ENCODE results near the gene CYBRD1. TPM values are rescaled to one million over a fixed set of nuclear protein-coding genes. Genes with fewer than 3 reads are reported as not detected.
A peak's percentile ranks its signal among the peaks of the same experiment; 100 is the strongest.

The CYBRD1 gene
- total RNA-seq, 1 donor from 2014 or later = 313 TPM

GRCh38 chr2:171595456-171595855 lies 73.2 kb downstream of the CYBRD1 start:
- H3K4me1 ChIP-seq = no peaks in the 10 kb centered on the region
- ATAC-seq = no peak
- H3K27ac ChIP-seq = no peak overlapping the region
- H3K27me3 ChIP-seq = no peaks in the 10 kb centered on the region
- TF ChIP-seq CTCF (IDR thresholded peaks at IDR 0.05) = no peak
- H3K9me3 ChIP-seq = no peaks in the 10 kb centered on the region
- no peak for DNase-seq
- H3K36me3 ChIP-seq = no peaks in the 10 kb centered on the region
- no peak overlapping the region for H3K4me3 ChIP-seq
- intact Hi-C loops (cut with DNase I) = no loop called here

GRCh38 chr2:171595896-171596295 lies 73.6 kb downstream of the CYBRD1 start:
- H3K4me3 ChIP-seq = no peak overlapping the region

DNA sequence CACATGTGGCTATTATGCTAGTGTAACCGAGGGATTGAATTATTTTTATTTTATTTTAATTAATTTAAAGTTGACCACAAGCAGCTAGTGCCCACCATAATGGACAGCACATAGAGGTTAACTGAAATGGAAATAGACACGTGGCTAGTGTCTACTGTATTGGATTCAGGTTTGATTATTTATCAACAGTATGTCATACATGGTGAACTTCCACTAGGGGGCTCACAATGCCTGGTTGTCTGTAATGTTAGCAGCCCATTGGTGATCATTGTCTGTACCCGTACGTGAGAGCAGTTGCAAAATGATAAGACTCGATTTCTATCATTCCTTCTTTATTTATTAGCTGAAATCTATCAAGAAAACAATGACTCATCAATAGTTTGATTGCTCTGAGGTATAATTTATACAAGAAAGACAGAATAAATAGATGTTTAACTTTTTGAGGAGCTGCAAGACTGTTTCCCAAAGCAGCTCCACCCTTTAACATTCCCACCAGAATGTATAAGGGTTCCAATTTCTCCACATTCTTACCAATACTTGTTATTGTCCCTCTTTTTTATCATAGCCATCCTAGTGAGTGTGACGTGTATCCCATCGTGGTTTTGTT lies 76.5 kb downstream of the CYBRD1 start:
- Histone ChIP-seq H3K36me3 (no peaks in the 10 kb centered on the region), H3K27ac (no peak overlapping the region), H3K4me1 (no peaks in the 10 kb centered on the region), H3K27me3 (no peaks in the 10 kb centered on the region), H3K4me3 (no peak overlapping the region), H3K9me3 (no peaks in the 10 kb centered on the region)
- DNase-seq = no peak
- TF ChIP-seq CTCF (IDR thresholded peaks at IDR 0.05) = peak; percentile 77
- ATAC-seq = peak; percentile 93
- intact Hi-C loops (cut with DNase I) = no loop called here

More at GRCh38 chr2:171595896-171596295, 73.6 kb downstream of the CYBRD1 start:
- intact Hi-C loops (cut with DNase I) = no loop called here
- H3K27me3 ChIP-seq = no peaks in the 10 kb centered on the region
- DNase-seq = no peak
- TF ChIP-seq CTCF (IDR thresholded peaks at IDR 0.05) = no peak
- no peaks in the 10 kb centered on the region for H3K36me3 ChIP-seq
- no peak for ATAC-seq
- no peaks in the 10 kb centered on the region for H3K4me1 ChIP-seq
- H3K9me3 ChIP-seq = no peaks in the 10 kb centered on the region
- H3K27ac ChIP-seq = no peak overlapping the region

DNA sequence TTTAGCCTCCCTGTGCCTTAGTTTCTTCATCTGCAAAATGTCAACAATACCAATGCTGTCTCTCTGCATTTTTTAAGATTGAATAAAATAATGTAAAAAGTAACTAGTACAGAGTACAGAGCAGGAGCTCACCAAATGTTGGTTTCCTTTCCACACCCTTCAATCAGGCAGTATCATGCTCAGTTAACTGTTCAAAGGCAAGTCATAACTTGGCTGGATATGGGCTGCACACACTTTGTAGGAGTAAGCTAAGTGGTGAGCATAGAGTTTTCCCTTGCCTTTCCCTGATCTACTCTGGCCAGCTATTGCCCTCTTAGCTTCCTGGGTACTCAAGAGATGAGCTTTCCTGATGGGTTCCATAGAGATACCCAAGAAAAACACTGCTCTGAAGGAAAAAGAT lies 77.9 kb downstream of the CYBRD1 start:
- intact Hi-C loops (cut with DNase I) = no loop called here
- no peak overlapping the region for H3K27ac ChIP-seq
- H3K36me3 ChIP-seq = no peaks in the 10 kb centered on the region
- TF ChIP-seq CTCF (IDR thresholded peaks at IDR 0.05) = no peak
- ATAC-seq = no peak
- DNase-seq = no peak
- no peak overlapping the region for H3K4me3 ChIP-seq
- H3K27me3 ChIP-seq = no peaks in the 10 kb centered on the region
- no peaks in the 10 kb centered on the region for H3K4me1 ChIP-seq
- no peaks in the 10 kb centered on the region for H3K9me3 ChIP-seq

GRCh38 chr2:171602352-171602751 lies 80.1 kb downstream of the CYBRD1 start:
- H3K4me1 ChIP-seq = no peaks in the 10 kb centered on the region
- peaks cover 5% of the 10 kb centered on the region for H3K27me3 ChIP-seq
- no peaks in the 10 kb centered on the region for H3K9me3 ChIP-seq
- no peak for TF ChIP-seq CTCF (IDR thresholded peaks at IDR 0.05)
- intact Hi-C loops (cut with DNase I) = no loop called here
- ATAC-seq (no peak), DNase-seq (no peak)
- no peaks in the 10 kb centered on the region for H3K36me3 ChIP-seq
- H3K4me3 ChIP-seq = no peak overlapping the region
- no peak overlapping the region for H3K27ac ChIP-seq

Other genes with a start within 250 kb of the CYBRD1 start
- 18.2 TPM for gene METTL8, start 88.5 kb upstream of the CYBRD1 start, total RNA-seq
- 11.3 TPM for gene DCAF17, start 88.2 kb upstream of the CYBRD1 start, total RNA-seq
- gene DYNC1I2, start 165.0 kb downstream of the CYBRD1 start, total RNA-seq = 89.1 TPM

Measured in upper lobe of right lung (tissue), 1 donor.